22Rv1 (cell line): ENCODE measurements around the gene DSC3.
A peak's percentile ranks its signal among the peaks of the same experiment; 100 is the strongest.

Experiments used
- H3K27ac ChIP-seq: fragments of 450-650 bp; 2 replicates; pipeline ENCODE4 v1.5.1; 2017
- ZFX ChIP-seq: fragments of 450-650 bp; IDR thresholded peaks from 2 replicates; pipeline ENCODE4 v1.6.1; 2017; ENCODE audit warnings: antibody characterized with exemption, borderline replicate concordance
- TF ChIP-seq, protein P1 (sequence below): fragments of 450-650 bp; IDR thresholded peaks from 2 replicates; pipeline ENCODE4 v1.5.1; 2017; ENCODE audit warnings: mild to moderate bottlenecking

Gene DSC3

DNA sequence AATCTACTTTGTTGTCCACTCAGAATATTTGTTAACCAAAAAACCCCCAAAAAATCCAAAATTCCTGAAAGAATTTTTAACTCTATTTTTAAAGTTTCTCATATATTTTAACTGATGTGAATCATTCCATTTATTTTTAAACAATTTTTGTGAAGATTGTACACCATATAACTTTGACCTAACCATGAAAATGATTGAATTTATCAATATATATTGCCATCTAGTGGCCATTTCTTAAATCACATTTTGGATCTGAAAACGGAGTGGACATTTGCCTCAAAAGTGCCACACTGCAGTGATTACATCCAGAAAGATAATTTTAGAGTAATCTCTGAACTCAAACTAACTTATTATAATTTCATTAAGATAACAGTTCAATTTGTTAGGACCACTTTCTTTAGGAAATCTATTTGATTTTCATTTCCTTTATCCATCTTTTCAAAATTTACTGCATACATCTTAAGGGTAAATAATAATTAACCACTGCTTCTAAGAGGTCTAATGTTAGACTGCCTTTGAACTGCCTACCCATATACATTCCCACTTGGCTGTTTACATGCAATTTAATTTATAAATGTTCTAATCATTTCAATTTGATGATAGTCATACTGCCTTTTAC, 71.1 kb downstream of the DSC3 start:
- TF ChIP-seq, protein P1, sequence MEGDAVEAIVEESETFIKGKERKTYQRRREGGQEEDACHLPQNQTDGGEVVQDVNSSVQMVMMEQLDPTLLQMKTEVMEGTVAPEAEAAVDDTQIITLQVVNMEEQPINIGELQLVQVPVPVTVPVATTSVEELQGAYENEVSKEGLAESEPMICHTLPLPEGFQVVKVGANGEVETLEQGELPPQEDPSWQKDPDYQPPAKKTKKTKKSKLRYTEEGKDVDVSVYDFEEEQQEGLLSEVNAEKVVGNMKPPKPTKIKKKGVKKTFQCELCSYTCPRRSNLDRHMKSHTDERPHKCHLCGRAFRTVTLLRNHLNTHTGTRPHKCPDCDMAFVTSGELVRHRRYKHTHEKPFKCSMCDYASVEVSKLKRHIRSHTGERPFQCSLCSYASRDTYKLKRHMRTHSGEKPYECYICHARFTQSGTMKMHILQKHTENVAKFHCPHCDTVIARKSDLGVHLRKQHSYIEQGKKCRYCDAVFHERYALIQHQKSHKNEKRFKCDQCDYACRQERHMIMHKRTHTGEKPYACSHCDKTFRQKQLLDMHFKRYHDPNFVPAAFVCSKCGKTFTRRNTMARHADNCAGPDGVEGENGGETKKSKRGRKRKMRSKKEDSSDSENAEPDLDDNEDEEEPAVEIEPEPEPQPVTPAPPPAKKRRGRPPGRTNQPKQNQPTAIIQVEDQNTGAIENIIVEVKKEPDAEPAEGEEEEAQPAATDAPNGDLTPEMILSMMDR = peak; percentile 72
- TF ChIP-seq ZFX = no peak
- H3K27ac ChIP-seq = no peak overlapping the region

DNA sequence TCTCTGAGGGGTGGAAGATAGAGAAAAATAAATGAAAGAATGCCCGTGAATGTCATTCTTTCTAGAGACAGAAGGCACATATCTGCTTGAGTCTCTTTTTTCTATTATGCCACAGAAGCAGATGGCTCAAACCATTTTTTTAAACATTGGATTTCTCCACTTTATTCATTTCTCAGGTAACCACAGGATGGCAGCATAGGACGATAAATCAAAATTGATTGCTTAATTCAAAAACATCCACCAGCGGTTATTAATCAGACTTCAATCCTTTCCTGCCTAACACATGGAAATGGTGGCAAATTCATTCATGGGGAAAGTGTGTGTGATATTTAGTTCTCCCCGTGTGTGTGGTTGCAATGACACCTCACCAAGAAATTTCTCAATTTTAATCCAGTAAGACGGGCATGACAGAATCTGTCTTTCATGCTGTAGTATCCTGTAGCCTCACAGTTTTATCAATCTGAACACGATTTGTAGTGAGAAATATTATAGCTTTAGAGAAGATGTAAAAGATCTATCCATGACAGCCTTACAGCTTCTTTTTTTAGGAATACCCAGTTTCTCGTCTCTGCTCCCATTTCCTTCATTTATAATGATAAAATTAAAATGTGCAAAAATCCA, 72.2 kb downstream of the DSC3 start:
- TF ChIP-seq, protein P1 = peak; percentile 63
- no peak for TF ChIP-seq ZFX
- H3K27ac ChIP-seq = no peak overlapping the region

DNA sequence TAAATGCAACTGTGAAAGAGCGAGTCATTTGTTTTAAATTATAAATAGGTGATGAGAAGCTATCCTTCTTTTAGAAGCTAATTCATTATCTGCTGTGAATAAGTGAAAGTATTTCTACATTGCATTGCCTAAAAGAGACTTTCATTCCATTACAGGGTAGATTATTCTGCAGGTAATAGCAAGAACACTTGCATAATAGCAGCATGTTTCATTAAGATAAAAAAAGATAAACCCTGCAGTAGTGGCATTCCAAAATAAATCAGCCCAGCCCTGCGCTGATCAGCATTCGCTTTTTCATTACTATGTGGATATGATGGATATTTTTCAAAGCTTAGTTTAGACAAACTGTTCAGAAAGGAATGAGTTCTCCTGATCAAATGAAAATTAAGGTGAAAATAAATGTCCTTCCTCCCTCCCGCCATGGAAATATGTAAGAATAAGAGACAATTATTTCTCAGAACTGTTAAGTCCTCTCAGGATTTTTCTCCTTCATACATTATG, 72.8 kb downstream of the DSC3 start:
- TF ChIP-seq ZFX = no peak
- TF ChIP-seq, protein P1 = no peak
- no peak overlapping the region for H3K27ac ChIP-seq

DNA sequence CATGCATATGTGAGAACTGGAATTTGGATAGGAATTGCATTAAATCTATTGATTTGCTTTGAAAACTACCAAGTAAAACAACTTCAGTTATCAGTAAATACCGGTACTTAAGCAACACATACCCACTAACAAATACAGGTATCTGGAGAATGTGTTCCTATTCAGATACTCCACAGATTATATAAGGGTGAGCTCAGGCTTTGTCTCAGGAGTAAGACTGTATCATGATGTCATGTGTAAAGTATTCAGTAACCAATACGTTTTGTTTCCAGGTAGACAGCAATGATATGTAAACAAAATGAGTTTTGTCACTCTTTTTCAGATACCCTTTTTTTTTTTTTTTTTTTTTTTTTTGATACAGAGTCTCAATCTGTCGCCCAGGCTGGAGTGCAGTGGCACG, 74.8 kb downstream of the DSC3 start:
- no peak overlapping the region for H3K27ac ChIP-seq
- TF ChIP-seq, protein P1 = no peak
- no peak for TF ChIP-seq ZFX

DNA sequence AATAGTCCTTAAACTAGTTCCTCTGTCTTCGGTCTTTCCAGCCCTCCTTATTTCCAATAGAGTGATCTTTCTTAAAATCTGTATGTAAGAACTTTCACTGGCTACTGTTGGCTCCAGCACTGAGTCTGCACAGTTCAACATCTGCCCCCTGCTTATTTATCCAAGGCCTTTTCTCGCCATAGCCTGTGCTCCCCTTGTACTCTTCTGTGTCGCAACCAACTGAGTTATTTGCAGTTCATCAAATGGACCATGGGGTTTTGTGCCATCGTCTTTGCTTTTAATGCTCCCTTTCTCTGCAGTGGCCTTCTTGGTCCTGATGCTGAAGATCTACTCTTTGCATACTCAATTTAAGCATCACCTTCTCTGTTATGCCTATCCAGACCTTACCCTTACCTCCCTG, 77.3 kb downstream of the DSC3 start:
- TF ChIP-seq ZFX = no peak
- TF ChIP-seq, protein P1 = no peak
- no peak overlapping the region for H3K27ac ChIP-seq

DNA sequence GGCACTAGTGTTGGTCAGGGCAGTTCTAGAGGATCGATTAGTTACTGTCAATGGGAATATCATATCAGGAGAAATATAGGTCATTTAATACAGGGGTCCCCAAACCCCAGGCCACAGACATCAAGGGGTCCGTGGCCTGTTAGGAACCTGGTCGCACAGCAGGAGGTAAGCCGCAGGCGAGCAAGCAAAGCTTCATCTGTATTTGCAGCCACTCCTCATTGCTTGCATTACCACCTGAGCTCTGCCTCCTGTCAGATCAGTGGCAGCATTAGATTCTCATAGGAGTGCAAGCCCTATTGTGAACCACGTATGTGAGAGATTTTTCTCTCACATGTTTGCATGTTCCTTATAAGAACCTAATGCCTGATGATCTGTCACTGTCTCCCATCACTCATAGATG, 81.9 kb downstream of the DSC3 start:
- no peak overlapping the region for H3K27ac ChIP-seq
- no peak for TF ChIP-seq ZFX
- TF ChIP-seq, protein P1 = no peak

DNA sequence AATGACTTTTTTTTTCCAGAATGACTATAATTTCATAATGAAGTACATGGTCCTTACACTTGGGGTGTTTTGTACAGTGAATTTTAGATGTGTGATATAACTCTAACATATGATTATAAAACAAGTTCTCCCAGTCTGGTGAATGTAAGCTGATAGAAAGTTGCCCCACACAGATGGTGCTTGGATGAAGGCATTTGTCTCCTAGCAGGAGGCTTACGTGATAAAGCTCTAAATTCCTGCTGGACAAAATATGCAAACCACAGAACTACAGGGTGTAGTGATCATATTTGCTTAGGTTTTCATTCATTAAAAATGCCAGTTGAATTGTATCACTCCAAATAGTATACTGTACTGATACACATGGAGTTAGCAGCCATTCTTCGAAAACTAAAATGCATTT, 85.5 kb downstream of the DSC3 start:
- H3K27ac ChIP-seq = no peak overlapping the region
- TF ChIP-seq, protein P1 = no peak
- no peak for TF ChIP-seq ZFX
